GM19324 (cell line): ENCODE data around the gene GJB1.
A peak's percentile ranks its signal among the peaks of the same experiment; 100 is the strongest.
"Not testable (repeated sequence)": the region's sequence is repeated elsewhere in the genome, so short reads cannot be mapped to it uniquely, and the experiment has no call there.

Experiments used
- ATAC-seq: cut with Tn5 transposase; IDR thresholded peaks from one replicate; pipeline ENCODE4 v1.9.1; 2021; ENCODE audit warnings: mild to moderate bottlenecking, moderate library complexity; ENCODE audit not compliant: unreplicated experiment, low FRiP score

GJB1 gene

DNA sequence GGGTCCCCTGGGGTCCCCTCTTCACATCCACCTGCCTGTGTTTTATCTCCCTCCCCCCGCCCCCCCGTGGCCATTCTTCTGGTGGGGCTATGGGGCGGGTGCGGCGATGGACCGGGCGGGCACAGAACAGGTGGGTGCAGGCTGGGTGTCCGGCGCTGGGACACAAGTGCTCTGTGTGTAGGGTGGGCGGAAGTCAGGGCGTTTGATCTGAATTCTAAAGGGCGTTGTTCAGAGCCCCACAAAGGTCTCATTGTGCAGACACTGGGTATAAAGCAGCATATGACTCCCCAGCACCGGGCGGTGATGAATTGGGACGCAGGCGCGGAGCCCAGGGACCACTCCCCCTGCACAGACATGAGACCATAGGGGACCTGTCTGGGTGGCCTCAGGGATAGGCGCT lies at the start of gene GJB1:
Gene GJB1 (plus strand): TSS at position 296 of the 400 bp plus-strand sequence. CDS start 484 bp downstream, outside the sequence.
- no peak for ATAC-seq

DNA sequence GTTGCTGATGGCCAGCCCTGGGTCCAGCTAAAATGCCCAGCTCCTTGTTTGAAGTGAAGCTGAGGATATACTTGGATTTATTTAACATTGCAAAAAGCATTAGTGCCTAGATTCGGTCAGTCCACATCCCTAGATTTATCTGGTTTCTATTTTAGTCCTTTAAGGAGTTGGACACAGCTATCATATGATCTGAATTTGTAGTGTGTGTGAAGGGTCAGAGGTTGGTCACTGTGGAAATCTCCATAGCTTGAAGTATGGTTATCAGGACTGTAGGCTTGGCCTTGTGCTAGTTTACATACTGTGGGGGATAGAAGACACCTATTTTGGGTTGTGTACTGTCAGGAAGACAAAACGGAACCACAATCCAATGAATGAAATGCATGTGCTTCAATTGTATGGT lies 49.6 kb upstream of the GJB1 start:
- ATAC-seq = no peak

GRCh38 chrX:71174795-71175194 lies 48.2 kb upstream of the GJB1 start:
- no peak for ATAC-seq

- ATAC-seq = no peak
These were observed 47.5 kb upstream of the GJB1 start for GRCh38 chrX:71175531-71175930.

- ATAC-seq = no peak
These were observed 45.7 kb upstream of the GJB1 start for GRCh38 chrX:71177327-71177726.

GRCh38 chrX:71178908-71179307 lies 44.1 kb upstream of the GJB1 start:
- ATAC-seq = peak; percentile 32

GRCh38 chrX:71180579-71181265 lies 42.3 kb upstream of the GJB1 start:
- ATAC-seq = not testable (repeated sequence)

DNA sequence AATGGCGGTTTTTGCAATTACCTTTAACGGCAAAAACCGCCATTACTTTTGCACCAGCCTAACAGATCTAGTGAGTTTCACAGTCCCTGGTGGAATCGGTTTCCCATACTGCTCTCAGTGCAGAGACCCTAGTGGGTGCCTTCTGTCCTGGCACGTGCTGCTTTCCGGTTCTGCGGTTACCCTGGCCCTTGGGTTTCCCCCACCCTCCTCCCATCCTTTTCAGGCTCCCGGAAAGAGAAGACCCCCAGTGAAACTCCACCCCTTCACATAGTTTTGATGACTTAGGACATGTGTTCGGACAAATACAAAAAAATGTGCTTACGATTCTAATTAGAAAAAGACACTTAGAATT lies 41.5 kb upstream of the GJB1 start:
- ATAC-seq = peak; percentile 40

GRCh38 chrX:71181910-71182799 lies 40.9 kb upstream of the GJB1 start:
- ATAC-seq = peak; percentile 87

GRCh38 chrX:71182871-71183270 lies 40.2 kb upstream of the GJB1 start:
- ATAC-seq = no peak

DNA sequence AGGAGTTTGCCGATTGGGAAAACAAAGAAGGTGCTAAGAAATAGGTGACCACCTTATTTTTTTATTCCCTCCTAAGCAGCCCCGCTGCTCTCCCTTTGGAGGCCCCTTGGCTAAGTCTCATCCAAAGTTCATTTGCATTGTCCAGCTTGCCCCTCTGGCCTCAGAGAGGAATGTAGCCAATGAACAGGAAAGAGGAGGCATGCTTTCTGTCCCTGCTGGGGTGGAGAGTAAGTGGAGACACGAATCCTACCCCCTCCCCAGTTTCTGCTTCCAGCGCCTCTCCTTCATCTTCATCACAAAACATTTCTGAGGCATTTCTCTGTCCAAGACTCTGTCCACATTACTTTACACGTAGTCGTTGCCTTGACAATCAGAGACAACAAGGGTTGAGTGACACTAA lies 39.7 kb upstream of the GJB1 start:
- no peak for ATAC-seq

DNA sequence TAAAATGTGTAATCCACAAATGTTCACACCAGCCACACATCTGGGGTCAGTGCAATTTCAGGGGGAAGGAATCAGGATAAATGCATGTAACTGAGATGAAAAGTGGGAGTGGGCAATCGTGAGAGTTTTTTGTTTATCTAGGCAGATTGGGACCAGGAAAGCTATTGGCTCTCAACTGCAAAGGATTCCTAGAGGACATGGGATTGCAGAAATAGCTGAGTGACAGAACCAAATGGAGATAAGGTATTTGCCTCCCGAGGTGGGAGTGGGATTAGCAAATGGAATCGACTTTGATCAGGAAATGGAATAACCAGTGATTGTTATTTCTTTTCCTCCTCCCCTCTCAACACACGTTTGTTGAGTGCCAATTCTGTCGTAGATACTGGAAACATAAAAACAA lies 38.9 kb upstream of the GJB1 start:
- no peak for ATAC-seq

DNA sequence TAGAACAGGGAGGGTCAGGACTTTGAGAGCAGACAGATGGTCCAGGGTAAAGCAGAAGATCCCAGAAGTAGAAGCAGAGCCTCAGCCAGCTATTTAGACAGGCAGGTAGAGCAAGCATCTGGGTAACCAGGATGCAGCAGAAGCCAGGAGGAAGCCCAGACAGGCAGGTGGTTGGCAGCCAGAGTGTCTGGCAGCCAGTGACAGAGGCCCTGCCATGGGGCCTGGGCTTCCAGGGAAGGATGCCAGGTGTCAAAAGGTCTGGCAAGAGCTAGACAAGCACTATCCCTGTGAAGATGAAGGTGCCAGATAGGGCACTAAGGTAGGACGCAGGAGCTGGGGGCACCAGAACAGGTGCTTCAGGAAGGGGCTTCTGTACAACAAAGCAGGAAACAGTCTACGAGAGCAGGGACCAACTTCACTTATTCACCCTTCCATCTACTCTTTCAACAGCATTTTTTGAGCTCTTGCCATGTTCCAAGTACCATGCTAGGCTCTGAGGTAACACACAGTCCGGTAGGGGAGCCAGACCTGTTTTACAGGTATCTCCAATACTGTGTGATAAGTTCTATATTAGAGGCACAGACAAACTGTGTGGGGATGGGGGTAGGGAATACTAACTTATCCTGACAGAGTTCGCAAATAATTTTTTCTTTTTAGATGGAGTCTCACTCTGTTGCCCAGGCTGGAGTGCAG lies 38.1 kb upstream of the GJB1 start:
- no peak for ATAC-seq

GRCh38 chrX:71191248-71191647 lies 31.8 kb upstream of the GJB1 start:
- ATAC-seq = no peak

- peak; percentile 44 for ATAC-seq
These were observed 26.9 kb upstream of the GJB1 start for GRCh38 chrX:71195964-71196649.

GRCh38 chrX:71198066-71198465 lies 25.0 kb upstream of the GJB1 start:
- no peak for ATAC-seq

DNA sequence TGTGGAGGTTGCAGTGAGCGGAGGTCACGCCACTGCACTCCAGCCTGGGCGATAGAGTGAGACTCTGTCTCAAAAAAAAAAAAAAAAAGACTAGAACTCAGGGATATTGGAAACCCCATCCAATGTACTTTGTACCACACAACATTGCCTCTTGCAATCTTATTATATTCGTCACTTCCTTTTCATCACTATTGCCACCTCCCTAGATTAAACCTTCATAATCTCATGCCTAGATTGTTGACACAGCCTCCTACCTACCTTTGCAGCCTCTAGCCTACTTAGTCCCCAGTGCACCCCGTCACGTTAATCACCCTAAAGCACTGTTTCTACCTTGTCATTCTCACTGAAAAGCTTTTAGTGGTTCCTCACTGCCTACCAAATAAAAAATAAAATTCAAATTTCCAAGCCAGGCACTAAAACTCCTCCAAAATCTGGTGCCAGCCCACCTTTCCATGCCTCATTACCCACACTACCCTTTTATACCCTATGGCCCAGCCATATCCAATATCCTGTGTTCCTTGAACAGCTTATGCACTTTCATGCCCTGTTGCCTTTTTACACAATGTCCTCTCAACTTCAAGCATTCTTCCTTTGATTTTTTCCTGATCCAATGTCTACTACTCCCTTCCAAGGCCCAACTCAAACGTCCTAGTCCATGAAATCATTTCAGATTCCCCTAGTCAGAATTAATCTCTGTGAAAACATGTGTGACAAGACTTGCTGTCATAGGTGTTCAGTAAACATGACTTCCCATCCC lies 23.6 kb upstream of the GJB1 start:
- no peak for ATAC-seq

DNA sequence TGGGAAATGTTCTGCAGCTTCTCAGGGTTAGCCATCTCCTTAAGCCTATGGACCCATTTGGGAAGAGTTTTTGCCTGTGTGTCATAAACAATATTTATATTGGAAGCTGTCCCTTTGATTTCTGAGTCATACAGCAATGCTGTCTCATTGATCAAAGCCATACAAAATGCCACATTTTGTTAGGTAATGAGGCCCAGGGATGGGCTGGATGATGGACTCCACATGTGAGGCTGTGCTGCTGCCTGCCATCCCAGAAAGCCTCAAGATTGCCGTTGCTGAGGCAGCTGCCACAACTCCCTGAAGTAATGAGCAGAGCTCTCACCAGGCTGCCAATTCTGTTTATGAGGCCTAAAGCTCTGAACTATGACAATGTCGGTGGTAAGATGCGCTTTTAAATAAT lies 12.2 kb upstream of the GJB1 start:
- no peak for ATAC-seq

DNA sequence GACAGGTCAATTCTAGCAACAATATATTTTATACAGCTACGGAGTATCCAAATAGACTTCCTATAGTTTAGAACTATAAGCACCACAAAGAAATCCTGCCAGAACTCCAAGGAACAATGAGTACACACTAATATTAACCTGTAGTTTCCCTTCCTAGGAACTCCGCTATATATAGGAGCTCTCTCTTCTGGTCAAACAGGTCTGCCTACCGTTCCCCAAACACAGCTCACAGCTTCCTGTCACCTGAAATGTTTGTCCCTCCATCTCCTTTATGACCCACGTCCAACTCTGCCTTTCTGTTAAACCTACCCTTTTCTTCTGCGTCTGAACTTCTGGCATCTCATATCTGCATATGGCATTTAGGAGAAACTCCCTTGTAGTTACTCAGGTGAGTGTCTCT lies 10.5 kb upstream of the GJB1 start:
- no peak for ATAC-seq

DNA sequence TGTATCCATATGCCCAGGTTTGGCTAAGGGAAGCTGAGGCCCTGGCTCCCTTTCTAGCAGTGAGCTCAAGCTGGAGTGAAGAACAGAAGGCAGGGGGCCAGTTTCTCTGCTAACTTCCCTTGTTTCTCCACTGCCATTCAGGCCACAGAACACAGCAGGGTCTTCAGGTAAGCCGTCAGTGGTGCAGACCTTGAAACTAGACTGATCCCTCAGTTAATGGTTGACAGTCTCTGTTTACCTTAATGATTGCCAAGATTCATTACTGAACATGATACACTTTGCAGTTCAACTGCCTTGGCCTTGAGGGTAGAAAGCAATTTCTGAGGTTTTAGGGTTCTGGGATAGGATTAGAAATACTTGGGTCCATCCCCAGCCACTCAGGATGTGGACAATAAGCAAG lies 8.9 kb upstream of the GJB1 start:
- no peak for ATAC-seq
